ENCODE measurements around the gene AREL1.

AREL1 gene

DNA sequence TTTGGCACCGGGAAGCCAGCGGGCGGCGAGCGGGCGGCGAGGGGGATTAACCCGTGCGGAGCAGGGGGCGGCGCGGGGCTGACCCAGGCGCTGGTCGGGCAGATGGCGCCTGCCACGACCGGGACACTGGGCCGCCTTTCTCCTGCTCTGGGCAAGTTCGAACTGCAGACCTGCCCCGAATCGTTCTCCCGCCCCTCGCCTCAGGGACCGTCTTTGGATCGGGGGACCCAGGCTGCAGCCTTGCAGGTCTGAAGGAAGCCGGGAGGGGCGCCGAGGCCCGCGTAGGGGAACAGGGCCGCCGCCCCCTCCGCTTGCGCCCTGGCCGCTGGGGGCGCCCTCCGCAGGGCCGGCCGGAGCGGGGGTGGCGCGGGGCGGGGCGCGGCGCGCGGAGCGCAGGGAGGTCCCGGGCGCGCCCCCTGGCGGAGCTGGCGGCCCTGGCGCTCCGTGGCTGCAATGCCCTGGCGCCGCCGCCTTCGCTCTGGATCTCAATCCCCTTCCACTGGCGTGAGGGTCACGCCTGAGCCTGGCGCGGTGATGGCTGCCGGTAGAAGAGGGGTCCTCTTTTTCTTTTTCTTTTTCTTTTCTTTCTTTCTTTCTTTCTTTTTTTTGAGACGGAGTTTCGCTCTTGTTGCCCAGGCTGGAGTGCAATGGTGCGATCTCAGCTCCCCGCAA is 100.4 kb downstream of the AREL1 start:
- Mint-ChIP-seq H3K4me1 (peaks cover 35% of the 10 kb centered on the region), H3K27ac (no peak overlapping the region), H3K36me3 (no peaks in the 10 kb centered on the region), H3K4me3 (peak overlapping the region; percentile 79), H3K27me3 (peaks cover 13% of the 10 kb centered on the region), H3K9me3 (no peaks in the 10 kb centered on the region)
- peak; percentile 80 for ATAC-seq (ENCODE audit: low read depth)
- peak; percentile 90 to 93 for DNase-seq (ENCODE audit: low spot score in 2 of 2)

DNA sequence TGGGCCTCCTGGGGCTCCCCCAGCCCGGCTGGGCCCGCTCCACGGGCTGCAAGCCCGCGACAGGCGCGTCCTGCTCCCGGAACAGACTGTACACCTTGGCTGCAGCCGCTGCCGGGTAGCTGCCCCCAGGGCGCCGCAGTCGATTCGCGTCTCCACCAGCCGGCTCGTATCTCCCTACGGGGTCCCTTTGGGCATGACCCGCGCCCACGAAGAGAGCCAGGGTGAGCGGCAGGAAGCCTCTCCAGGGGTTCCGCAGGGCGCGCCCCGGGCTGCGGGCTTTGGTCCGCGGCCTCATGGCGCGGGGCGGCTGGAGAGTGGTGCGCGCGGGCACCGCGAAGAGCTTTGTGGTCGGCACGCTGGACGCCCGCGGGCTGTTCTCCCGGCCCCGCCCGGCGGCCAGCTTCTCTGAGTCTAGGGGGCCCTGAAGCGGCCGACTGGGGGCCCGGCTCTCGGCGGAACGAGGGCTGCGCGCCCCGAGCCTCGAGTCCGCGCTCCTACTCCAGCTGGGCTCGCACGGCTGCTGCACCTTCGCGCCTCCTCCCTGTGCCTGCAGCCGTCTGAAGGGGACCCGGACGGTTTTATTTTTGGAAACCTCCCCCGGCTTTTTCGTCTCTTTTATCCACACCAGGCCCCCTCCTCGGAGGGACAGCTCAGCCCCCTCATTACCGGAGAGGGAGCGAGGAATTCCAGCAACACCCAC is 101.1 kb downstream of the AREL1 start, which contains the start of gene LTBP2:
LTBP2 (minus strand) TSS at position 588 of the 700 bp plus-strand sequence; CDS start at position 295, 293 bp downstream.
- H3K27ac Mint-ChIP-seq, result no peak within 1 kb of the TSS
- H3K4me1 Mint-ChIP-seq, result peaks cover 35% of the 10 kb centered on the region
- no peak for ATAC-seq (ENCODE audit: low read depth)
- DNase-seq (ENCODE audit: low spot score in 2 of 2), result peak in 1 of 2 donors; percentile 44
- peaks cover 13% of the 10 kb centered on the region for H3K27me3 Mint-ChIP-seq
- H3K36me3 Mint-ChIP-seq, result no peaks in the 10 kb centered on the region
- H3K4me3 Mint-ChIP-seq, result peak within 1 kb of the TSS; percentile 79
- H3K9me3 Mint-ChIP-seq, result no peaks in the 10 kb centered on the region

All from memory B cell (primary cell).